Neural progenitor cell (in vitro differentiated cells): ENCODE results near the gene PPM1F.

ENCODE experiments used
- EZH2 ChIP-seq: fragments of 200-600 bp; sonication (generic); IDR thresholded peaks from 2 replicates; pipeline ENCODE4 v1.6.1; 2017; ENCODE audit warnings: antibody characterized with exemption, mild to moderate bottlenecking, moderate library complexity
- EZH2phosphoT487 ChIP-seq: fragments of 200-600 bp; sonication (generic); IDR thresholded peaks from 2 replicates; pipeline ENCODE4 v1.6.1; 2017; ENCODE audit warnings: antibody characterized with exemption
- TF ChIP-seq, protein P1 (sequence below): fragments of 200-600 bp; sonication (generic); IDR thresholded peaks from 2 replicates; pipeline ENCODE4 v1.5.1; 2017; ENCODE audit warnings: antibody characterized with exemption, mild to moderate bottlenecking

- TF ChIP-seq, protein P1, sequence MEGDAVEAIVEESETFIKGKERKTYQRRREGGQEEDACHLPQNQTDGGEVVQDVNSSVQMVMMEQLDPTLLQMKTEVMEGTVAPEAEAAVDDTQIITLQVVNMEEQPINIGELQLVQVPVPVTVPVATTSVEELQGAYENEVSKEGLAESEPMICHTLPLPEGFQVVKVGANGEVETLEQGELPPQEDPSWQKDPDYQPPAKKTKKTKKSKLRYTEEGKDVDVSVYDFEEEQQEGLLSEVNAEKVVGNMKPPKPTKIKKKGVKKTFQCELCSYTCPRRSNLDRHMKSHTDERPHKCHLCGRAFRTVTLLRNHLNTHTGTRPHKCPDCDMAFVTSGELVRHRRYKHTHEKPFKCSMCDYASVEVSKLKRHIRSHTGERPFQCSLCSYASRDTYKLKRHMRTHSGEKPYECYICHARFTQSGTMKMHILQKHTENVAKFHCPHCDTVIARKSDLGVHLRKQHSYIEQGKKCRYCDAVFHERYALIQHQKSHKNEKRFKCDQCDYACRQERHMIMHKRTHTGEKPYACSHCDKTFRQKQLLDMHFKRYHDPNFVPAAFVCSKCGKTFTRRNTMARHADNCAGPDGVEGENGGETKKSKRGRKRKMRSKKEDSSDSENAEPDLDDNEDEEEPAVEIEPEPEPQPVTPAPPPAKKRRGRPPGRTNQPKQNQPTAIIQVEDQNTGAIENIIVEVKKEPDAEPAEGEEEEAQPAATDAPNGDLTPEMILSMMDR, result no peak
- TF ChIP-seq EZH2phosphoT487 (no peak), EZH2 (no peak)
Measured at GRCh38 chr22:21876486-21877176, 76.0 kb downstream of the PPM1F start.
